Gastroesophageal sphincter (tissue), 3 donors: ENCODE results near the gene IGFL2.

ENCODE experiments used
- EP300 ChIP-seq: sonication (generic); formaldehyde crosslinking; IDR thresholded peaks from one replicate; pipeline ENCODE4 v1.6.1; 2017; ENCODE audit warnings: antibody characterized with exemption, mild to moderate bottlenecking
- POLR2A ChIP-seq, 2 donors: fragments of 450-650 bp; IDR thresholded peaks; one replicate each; pipeline ENCODE4 v1.6.1; 2017; ENCODE audit warnings: antibody characterized with exemption in 2 of 2, mild to moderate bottlenecking in 2 of 2, moderate library complexity in 1 of 2
- POLR2AphosphoS5 ChIP-seq: sonication (generic); formaldehyde crosslinking; IDR thresholded peaks from one replicate; pipeline ENCODE4 v1.6.1; 2017; ENCODE audit warnings: antibody characterized with exemption
- TF ChIP-seq, protein P1 (sequence below), 4 experiments: fragments of 200-600 bp in 2 of 4; fragments of 450-650 bp in 2 of 4; sonication (generic) in 1 of 4; IDR thresholded peaks; one replicate each; pipeline ENCODE4 v1.5.1; 2017 to 2019; ENCODE audit warnings: antibody characterized with exemption in 4 of 4, mild to moderate bottlenecking in 2 of 4, moderate library complexity in 2 of 4

DNA sequence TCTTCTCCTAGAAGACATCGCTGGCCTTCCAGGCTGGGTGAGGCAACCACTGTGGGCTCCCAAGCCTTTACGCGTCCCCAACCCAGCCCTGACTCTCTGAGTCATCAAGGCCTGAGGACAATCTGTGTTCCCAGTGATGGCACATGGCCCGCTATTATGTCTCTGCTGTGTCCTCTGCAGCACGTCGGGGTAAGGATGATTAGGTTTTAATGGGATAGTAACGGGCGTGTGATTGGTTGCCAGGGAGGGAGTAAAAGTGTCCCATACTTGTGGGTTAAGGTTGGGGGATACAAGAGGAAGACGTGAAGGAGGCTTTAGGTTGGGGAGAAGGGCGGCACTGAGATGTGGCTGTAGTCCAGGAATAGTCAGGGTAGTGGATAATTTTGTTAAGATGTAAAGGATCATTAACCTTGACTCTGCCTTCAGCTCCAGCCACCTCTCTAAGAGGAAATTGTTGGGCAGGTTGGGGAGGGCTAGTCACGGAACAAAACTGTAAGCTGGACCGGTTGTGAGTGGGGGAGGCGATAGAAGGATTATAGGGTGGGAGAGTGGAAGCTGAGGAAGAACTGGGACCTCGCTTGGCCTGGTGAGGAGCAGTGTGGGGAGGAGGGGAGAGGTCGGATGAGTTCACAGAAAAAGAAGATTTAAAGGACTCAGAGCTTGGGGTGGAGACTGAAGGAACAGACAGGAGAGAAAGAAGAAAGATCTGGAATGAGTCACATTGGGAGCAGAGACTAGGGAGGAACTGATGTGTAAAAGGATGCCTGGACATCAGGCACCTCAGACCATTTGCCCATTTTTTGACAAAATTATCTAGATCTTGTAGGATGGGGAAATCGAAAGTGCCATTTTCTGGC, 53.6 kb downstream of the IGFL2 start:
- TF ChIP-seq POLR2A (IDR thresholded peaks at IDR 0.05) (no peak), POLR2AphosphoS5 (no peak), EP300 (no peak)
- TF ChIP-seq, protein P1, sequence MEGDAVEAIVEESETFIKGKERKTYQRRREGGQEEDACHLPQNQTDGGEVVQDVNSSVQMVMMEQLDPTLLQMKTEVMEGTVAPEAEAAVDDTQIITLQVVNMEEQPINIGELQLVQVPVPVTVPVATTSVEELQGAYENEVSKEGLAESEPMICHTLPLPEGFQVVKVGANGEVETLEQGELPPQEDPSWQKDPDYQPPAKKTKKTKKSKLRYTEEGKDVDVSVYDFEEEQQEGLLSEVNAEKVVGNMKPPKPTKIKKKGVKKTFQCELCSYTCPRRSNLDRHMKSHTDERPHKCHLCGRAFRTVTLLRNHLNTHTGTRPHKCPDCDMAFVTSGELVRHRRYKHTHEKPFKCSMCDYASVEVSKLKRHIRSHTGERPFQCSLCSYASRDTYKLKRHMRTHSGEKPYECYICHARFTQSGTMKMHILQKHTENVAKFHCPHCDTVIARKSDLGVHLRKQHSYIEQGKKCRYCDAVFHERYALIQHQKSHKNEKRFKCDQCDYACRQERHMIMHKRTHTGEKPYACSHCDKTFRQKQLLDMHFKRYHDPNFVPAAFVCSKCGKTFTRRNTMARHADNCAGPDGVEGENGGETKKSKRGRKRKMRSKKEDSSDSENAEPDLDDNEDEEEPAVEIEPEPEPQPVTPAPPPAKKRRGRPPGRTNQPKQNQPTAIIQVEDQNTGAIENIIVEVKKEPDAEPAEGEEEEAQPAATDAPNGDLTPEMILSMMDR (IDR thresholded peaks at IDR 0.05), result no peak
